ENCODE data around the gene MCCD1. TPM values are rescaled to one million over a fixed set of nuclear protein-coding genes. Genes with fewer than 3 reads are reported as not detected.

MCCD1 gene
- total RNA-seq, 1 donor from 2014 or later: not detected

DNA sequence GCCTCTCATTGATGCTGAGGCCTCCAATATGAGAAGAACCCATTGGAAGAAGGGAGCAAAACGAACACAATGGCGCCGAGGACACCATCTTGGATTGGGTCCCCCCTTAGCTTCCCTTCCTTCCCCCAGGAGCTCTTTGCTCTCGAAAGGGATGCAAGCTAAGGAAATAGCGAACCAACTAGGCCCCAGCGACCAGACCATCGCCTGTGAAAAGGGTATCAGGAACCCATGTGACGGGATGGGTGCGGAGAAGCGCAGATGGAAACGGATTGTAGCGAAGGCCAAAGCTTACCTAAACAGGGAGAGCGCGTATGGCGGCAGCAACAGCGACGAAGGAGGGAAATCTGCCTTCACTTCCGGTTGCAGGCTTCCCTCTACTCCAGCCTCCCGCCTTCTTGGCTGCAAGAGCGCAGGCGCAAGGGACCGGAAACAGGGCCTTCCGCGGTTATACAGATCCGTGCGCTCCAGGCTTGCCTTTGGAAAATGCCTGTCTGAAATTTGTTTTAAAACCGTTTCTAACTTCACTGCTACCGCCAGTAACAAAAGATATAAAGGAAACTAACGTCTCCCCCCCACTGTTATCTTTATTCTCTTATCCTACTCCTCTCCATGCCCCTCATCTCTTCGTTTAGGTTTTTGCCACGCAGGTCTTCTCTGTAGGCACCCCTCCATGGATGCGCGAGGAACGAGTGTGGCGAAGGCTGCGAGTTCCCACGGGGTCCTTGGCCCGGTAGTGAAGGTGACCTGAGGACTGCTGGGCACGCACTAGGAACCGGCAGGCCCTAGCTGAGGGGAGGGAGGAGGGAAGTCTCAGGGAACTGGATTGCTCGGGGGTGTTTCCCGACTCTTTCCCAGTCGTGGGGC, 13.1 kb downstream of the MCCD1 start, which contains the start of gene DDX39B:
DDX39B (minus strand) TSS at position 346 of the 864 bp plus-strand sequence. CDS start 1,471 bp downstream, outside the sequence.
- peak; percentile 94 to 98 for DNase-seq (ENCODE audit: low read depth in 2 of 2)

DNA sequence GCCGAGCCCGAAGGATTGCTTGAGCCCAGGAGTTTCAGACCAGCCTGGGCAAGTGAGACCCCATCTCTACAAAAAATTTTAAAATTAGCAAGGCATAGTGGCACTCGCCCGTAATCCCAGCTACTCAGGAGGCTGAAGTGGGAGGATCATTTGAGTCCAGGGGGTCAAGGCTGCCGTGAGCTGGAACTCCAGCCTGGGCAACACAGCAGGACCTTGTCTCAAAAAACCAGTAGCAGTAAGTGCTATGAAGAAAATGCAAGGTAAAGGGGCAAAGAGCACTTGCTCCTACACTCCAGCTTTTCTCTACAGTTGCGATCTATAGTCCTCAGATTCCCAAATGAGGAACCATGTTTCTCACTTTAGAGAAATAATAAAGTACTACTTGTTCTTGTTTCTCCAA, 14.9 kb downstream of the MCCD1 start:
- DNase-seq (ENCODE audit: low read depth in 2 of 2): no peak

DNA sequence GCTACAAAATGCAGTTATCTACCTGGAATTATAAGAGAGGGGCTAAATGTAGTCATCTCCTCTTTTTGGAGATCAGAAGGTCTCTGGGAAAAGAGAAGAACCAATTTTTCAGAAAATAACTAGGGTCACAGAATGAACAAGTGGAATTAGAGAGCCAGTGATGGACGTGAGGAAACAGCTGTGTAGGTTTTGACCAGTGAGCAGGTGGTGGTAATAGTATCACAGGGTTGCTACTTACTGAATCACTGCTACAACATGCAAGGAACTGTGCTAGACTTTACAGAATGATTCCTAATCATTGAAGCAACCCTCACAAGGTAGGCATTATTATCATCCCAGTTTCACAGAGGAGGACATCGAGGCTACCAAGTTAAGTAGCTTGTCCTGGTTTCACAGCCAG, 15.9 kb downstream of the MCCD1 start:
- no peak for DNase-seq (ENCODE audit: low read depth in 2 of 2)

- DNase-seq (ENCODE audit: low read depth in 2 of 2): no peak
Measured at GRCh38 chr6:31545291-31545690, 16.5 kb downstream of the MCCD1 start.

DNA sequence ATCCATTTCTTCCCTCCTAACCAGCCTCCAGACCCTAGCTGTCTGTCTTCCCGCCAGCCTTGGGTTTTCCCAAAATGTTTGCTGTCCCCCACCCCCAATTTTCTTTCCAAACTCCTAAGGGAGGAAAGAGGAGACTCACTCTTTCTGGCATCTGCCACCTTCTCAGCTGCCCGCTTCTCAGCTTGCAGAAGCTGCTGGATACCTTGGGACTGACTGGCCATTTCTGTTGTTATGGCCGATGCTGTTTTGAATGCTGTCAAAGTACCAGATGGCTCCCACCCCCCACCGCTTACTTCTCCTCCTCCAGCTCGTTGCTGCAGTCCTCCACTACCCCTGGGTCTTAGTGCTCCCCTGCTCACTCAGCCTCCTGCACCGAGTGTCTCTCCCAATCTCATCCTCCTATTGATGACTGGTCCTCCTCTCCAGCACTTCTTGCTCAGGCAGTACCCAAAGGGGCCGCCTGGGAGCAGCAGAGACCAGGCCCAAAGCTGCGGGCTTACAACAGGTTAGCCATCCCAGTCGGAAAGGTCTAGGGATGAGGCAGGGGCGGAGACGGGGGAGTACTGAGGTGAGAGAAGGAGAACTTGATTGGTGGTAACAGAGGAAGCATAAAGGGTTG, 17.7 kb downstream of the MCCD1 start, which contains the start of gene ATP6V1G2:
ATP6V1G2 (minus strand) TSS at position 270 of the 619 bp plus-strand sequence; CDS start at position 221, 49 bp downstream.
- peak; percentile 76 to 89 for DNase-seq (ENCODE audit: low read depth in 2 of 2)

- DNase-seq (ENCODE audit: low read depth in 2 of 2): peak; percentile 60 to 95
Measured at GRCh38 chr6:31546958-31547726, 18.4 kb downstream of the MCCD1 start, which contains the start of gene NFKBIL1. TSS of gene NFKBIL1 (plus strand) at chr6:31547608. CDS start at chr6:31547695, 87 bp downstream.

- no peak for DNase-seq (ENCODE audit: low read depth in 2 of 2)
Measured at GRCh38 chr6:31547727-31548543, 19.2 kb downstream of the MCCD1 start.

GRCh38 chr6:31548544-31548873, 19.7 kb downstream of the MCCD1 start:
- no peak for DNase-seq (ENCODE audit: low read depth in 2 of 2)

GRCh38 chr6:31551371-31551770, 22.6 kb downstream of the MCCD1 start:
- DNase-seq (ENCODE audit: low read depth in 2 of 2): peak; percentile 40 to 86

DNA sequence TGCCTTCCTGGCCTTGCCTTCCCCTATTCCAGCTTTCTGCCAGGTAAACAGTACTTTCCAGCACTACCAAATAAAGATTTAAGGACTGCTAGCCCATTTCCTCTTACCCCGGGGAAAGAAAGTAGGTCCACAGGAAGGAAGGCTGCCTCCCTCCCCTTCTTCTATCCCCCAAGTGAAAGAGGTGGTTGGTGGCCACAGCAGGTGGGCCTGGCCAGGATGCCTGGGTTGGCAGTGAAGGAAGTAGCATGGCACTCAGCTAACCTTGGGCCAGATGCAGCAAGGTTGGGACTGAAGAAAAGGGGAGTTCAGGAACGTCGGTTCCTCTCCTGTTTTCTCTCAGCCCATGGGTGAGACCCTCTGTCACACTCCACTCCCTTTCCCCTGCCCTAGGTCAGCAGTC, 27.5 kb downstream of the MCCD1 start:
- DNase-seq (ENCODE audit: low read depth in 2 of 2): no peak

GRCh38 chr6:31557443-31558317, 28.9 kb downstream of the MCCD1 start:
- peak in 1 of 2 donors; percentile 46 for DNase-seq (ENCODE audit: low read depth in 2 of 2)

DNA sequence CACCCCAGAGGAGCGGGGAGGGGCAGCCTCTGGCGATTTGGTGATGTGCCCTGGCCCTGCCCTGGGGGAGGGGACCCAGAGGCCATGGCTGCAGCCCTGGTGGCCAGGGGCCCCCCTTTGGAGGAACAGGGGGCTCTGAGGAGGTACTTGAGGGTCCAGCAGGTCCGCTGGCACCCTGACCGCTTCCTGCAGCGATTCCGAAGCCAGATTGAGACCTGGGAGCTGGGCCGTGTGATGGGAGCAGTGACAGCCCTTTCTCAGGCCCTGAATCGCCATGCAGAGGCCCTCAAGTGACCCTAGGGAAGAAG, 29.5 kb downstream of the MCCD1 start:
- DNase-seq (ENCODE audit: low read depth in 2 of 2): no peak

GRCh38 chr6:31558631-31559500, 30.1 kb downstream of the MCCD1 start:
- DNase-seq (ENCODE audit: low read depth in 2 of 2): peak in 1 of 2 donors; percentile 61

DNA sequence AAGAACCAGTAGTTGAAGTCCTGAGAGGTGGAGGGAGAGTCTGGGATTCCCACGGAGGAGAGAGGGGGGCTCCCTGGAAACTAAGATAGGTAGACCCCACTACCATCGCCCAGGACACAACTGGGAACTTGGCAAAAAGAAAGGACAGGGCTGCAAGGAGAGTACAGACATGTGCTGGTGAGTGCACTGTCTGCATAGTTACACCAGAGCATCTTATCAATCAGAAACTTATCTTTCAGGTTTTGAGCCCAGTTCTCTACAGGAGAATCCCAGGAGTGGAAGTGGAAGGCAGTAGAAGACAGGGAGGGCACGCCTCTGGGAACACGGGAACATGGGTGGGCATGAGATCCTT, 30.8 kb downstream of the MCCD1 start:
- DNase-seq (ENCODE audit: low read depth in 2 of 2): no peak

GRCh38 chr6:31559958-31560696, 31.4 kb downstream of the MCCD1 start:
- peak; percentile 99 for DNase-seq (ENCODE audit: low read depth in 2 of 2)

GRCh38 chr6:31560697-31561058, 31.9 kb downstream of the MCCD1 start:
- DNase-seq (ENCODE audit: low read depth in 2 of 2): no peak

- DNase-seq (ENCODE audit: low read depth in 2 of 2): no peak
Measured at GRCh38 chr6:31567531-31568370, 39.0 kb downstream of the MCCD1 start.

DNA sequence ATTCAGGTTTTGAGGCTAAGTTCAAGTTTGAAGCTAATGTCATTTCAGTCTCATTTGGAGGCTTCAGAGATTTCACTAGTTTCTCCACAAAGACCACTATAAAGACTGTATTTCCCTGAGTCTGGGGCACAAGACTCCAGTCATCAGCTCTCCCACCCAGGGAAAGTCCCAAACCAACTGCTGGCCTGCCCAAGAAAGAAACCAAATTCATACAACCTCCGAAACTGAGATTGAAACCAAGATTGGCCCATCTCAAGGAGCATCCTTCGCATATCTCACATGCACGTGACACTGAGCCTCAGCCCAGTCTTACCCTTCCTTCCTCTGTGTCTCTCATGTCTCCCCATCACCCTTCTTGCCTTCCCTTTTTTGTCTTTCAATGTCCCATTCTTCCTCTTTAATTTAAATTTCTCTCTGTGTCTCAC, 39.8 kb downstream of the MCCD1 start:
- no peak for DNase-seq (ENCODE audit: low read depth in 2 of 2)

Measured in dermis microvascular lymphatic vessel endothelial cell (primary cell).